Glutamatergic neuron (in vitro differentiated cells): ENCODE measurements around the gene CACNA1I. TPM values are rescaled to one million over a fixed set of nuclear protein-coding genes. Genes with fewer than 3 reads are reported as not detected.

ENCODE experiments used
- DNase-seq: peaks from one replicate; pipeline ENCODE4 v3.0.0; 2022
- H3K27ac Mint-ChIP-seq: one replicate; pipeline ENCODE4 v1.8.0; 2020; ENCODE audit warnings: mild to moderate bottlenecking, mixed read lengths, inconsistent platforms; ENCODE audit not compliant: unreplicated experiment
- H3K27me3 Mint-ChIP-seq: one replicate; pipeline ENCODE4 v1.8.0; 2020; ENCODE audit warnings: mild to moderate bottlenecking, moderate library complexity, mixed read lengths, inconsistent platforms; ENCODE audit not compliant: unreplicated experiment
- H3K36me3 Mint-ChIP-seq: one replicate; pipeline ENCODE4 v1.8.0; 2020; ENCODE audit warnings: mild to moderate bottlenecking, mixed read lengths, inconsistent platforms; ENCODE audit not compliant: unreplicated experiment
- H3K4me1 Mint-ChIP-seq: one replicate; pipeline ENCODE4 v1.8.0; 2020; ENCODE audit warnings: mild to moderate bottlenecking, low read depth, mixed read lengths, inconsistent platforms; ENCODE audit not compliant: unreplicated experiment
- H3K4me3 Mint-ChIP-seq: one replicate; pipeline ENCODE4 v1.8.0; 2020; ENCODE audit warnings: mild to moderate bottlenecking, mixed read lengths, inconsistent platforms; ENCODE audit not compliant: unreplicated experiment
- H3K9me3 Mint-ChIP-seq: one replicate; pipeline ENCODE4 v1.8.0; 2020; ENCODE audit warnings: mild to moderate bottlenecking, moderate library complexity, mixed read lengths, inconsistent platforms; ENCODE audit not compliant: unreplicated experiment
- total RNA-seq: library from RNA; stranded (reverse); fragmentation: NEBNext Ultra II Directional; extraction: Animal tissue kit (Norgen Biotek cat#: 25700); gene quantifications from one replicate; pipeline ENCODE4 v1.2.1, GENCODE V29; 2021; ENCODE audit not compliant: unreplicated experiment
- TF ChIP-seq, protein P1 (sequence below): fragments of 200-600 bp; sonication (generic); IDR thresholded peaks from one replicate; pipeline ENCODE4 v1.5.0; 2021; ENCODE audit not compliant: partially characterized antibody, unreplicated experiment

Gene CACNA1I
- total RNA-seq, 1 donor from 2014 or later = 0.12 TPM

DNA sequence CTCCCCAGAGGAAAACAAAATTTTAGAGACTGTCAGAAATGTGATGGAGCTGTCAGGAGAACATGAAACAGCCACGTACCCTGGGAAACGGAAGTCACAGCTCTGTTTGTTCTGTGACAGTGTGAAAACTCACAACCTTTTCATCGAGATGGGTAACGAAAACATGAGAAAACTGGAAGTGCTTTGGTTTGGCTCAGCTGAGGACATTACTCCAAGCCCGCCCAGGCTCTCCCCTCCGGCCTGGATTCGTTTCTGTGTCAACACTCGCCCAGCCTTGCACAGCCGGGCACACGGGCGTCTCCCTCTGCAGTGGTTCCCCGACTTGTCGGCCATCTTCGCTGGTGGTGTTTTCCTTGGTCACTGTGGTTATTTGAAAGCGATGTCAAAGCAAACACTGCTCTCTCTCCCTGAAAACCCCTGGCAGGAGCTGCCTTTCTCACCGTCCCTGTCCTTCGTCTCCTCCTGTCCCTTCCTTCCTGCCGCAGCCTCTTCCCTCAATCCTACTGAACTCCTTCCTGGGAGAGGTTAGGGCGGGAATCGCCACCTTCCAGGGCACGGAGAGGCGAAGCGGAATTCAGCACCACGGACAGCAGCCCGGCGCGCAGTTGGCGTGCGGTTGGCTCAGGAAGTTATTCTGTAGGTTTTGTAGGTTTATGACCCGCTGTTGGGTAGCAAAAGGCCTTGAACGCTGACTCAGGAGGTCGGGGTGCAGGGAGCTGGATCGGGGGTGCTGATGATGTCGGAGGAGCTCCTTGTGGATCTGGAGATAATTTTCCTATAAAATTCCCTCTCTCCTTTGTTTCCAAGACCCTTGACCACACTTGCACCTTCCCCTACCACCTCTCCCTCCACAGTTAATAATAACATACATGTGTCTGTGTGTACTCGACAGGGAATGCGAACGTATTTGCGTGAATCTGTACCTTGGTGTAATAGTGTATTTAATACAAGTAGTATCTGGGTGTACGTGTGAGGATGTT is 24.9 kb upstream of the CACNA1I start:
- TF ChIP-seq, protein P1, sequence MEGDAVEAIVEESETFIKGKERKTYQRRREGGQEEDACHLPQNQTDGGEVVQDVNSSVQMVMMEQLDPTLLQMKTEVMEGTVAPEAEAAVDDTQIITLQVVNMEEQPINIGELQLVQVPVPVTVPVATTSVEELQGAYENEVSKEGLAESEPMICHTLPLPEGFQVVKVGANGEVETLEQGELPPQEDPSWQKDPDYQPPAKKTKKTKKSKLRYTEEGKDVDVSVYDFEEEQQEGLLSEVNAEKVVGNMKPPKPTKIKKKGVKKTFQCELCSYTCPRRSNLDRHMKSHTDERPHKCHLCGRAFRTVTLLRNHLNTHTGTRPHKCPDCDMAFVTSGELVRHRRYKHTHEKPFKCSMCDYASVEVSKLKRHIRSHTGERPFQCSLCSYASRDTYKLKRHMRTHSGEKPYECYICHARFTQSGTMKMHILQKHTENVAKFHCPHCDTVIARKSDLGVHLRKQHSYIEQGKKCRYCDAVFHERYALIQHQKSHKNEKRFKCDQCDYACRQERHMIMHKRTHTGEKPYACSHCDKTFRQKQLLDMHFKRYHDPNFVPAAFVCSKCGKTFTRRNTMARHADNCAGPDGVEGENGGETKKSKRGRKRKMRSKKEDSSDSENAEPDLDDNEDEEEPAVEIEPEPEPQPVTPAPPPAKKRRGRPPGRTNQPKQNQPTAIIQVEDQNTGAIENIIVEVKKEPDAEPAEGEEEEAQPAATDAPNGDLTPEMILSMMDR = no peak
- Mint-ChIP-seq H3K4me1 (peaks cover 15% of the 10 kb centered on the region), H3K9me3 (peaks cover 2% of the 10 kb centered on the region), H3K4me3 (no peak overlapping the region), H3K27me3 (peaks cover 20% of the 10 kb centered on the region), H3K36me3 (no peaks in the 10 kb centered on the region), H3K27ac (no peak overlapping the region)
- DNase-seq = no peak

DNA sequence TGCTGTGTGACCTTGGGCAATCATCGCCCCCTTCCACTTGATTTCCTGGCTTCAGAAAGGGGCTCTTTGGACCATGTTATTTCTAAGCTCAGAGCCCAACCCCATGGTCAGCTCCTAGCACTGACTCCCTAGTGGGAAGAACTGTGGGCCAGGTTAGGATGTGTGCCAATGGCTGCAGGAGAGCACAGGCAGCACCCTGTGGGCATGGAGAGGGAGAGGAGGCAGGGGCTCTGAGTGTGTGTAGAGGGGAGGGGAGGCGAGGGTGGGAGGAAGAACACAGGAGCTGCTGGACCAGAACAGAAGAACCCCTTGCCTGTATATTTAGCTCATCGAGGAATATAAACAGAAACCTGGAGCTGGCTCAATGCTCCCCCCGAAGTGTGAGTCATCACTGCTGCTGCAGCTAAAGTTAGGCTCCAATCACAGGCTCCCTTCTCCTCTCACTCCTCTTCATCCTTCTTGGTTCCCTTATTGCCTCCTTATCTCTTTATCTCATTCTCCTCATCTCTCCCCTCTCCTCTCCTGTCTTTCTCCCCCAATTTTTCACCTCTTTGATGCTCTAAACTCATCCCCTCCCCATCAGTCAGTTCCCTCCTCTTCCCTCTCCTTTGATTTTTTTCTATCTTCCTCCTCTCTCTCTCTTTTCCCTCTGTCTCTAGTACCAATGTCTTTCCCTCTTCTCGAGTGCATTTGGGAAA is 23.5 kb upstream of the CACNA1I start:
- no peak for DNase-seq
- Mint-ChIP-seq H3K36me3 (no peaks in the 10 kb centered on the region), H3K4me1 (peaks cover 15% of the 10 kb centered on the region), H3K4me3 (no peak overlapping the region), H3K27ac (no peak overlapping the region), H3K27me3 (peaks cover 20% of the 10 kb centered on the region), H3K9me3 (peaks cover 2% of the 10 kb centered on the region)
- TF ChIP-seq, protein P1 = no peak

DNA sequence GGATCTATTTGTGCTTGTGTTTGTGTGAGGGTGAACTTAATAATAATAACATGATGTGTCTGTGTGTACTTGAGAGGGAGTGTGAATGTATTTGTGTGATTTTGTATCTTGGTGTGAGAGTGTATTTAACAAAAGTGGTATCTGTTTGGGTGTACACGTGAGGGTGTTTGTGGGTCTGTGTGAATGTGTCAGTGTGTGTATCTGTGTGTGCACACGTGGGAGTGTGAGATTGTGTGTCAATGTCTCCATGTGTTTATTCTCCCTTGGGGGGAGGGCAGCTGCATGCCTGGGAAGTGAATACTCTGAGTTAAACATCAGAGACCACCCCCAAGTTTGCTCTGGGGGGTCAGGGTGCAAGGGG is 23.0 kb upstream of the CACNA1I start:
- TF ChIP-seq, protein P1 = no peak
- H3K4me3 Mint-ChIP-seq = no peak overlapping the region
- H3K27ac Mint-ChIP-seq = no peak overlapping the region
- peaks cover 20% of the 10 kb centered on the region for H3K27me3 Mint-ChIP-seq
- H3K9me3 Mint-ChIP-seq = peaks cover 2% of the 10 kb centered on the region
- H3K4me1 Mint-ChIP-seq = peaks cover 15% of the 10 kb centered on the region
- DNase-seq = no peak
- H3K36me3 Mint-ChIP-seq = no peaks in the 10 kb centered on the region

DNA sequence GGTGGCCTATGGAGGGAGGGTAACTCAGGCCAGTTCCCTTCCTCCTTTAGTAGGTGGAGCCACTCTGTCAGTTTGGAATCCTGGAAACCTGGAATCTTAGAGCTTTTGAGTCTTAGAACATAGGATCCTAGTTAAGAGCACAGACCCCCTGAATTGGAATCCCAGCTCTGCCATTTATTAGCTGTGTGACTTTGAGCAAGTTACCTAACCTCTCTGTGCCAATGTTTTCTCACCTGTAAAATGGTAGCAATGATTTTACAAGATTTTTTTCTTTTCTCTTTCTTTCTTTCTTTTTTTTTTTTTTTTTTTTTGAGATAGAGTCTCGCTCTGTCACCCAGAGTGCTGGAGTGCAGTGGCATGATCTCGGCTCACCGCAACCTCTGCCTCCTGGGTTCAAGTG is 17.1 kb upstream of the CACNA1I start:
- Mint-ChIP-seq H3K27me3 (peaks cover 5% of the 10 kb centered on the region), H3K36me3 (no peaks in the 10 kb centered on the region)

More for the DNA sequence above, 17.1 kb upstream of the CACNA1I start:
- Mint-ChIP-seq H3K4me1 (peaks cover 1% of the 10 kb centered on the region), H3K27ac (no peak overlapping the region), H3K4me3 (no peak overlapping the region), H3K9me3 (no peaks in the 10 kb centered on the region)
- TF ChIP-seq, protein P1 = no peak
- DNase-seq = no peak
